ENCODE measurements around the gene BMP8B.

BMP8B gene

DNA sequence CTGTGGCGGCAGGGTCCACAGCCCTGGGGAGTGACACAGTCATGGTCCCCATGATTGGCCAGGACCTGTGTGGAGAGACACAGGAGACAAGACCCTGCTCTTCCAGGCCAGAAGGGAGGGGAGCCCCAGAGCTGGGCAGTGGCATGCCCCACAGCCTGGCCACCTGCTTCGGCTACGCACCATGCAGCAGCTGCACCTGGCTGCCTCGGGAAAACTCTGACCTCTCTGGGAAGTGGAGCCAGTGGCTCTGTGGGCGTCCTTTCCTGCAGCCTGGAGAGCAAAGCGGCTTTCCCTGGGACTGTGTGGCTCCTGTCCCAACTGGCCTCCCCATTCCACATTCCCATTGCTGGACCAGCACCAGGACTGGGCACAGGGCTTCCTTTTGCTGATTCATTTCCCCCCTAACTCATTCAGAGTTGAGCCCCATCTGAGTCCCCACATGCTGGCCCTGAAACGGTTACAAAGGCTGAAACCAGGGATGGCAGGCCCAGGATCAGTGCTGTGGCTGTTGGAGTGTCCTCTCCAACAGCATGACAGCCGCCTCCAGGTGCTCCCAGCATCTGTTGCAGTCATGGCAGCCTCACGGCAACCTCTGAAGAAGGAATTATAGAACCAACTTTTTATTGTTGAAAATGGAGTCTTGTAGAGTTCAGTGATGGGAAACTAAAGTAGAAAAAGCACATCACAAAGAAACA lies 32.6 kb downstream of the BMP8B start:
- no peak for DNase-seq

DNA sequence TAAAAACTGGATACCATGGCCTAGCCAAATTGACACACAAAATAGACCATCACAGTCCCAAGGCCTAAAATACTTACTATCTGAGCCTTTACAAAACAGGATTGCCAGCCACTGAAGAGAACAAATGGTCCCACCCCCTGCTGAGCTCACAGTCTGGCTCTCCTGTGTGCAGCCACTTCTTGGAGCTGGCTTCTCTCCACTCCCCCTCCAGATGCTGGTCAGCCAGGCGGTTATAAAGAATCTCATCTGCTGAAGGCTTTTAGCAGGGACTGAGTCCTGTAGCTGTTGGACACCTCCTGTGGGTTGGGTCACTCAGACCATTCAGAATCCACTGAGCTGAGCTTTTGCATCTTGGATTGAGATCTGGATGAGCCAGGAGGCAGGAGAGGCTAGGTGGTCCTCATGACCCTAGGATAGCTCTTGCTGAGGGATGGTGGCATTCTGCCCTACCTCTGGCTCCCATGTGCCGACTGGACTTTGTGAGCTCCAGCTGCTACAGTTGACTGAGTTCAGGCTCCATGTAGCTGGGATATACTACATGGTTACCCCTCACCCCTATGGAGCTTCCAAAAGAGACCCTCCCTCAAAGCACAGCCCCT lies 33.7 kb downstream of the BMP8B start:
- no peak for DNase-seq

DNA sequence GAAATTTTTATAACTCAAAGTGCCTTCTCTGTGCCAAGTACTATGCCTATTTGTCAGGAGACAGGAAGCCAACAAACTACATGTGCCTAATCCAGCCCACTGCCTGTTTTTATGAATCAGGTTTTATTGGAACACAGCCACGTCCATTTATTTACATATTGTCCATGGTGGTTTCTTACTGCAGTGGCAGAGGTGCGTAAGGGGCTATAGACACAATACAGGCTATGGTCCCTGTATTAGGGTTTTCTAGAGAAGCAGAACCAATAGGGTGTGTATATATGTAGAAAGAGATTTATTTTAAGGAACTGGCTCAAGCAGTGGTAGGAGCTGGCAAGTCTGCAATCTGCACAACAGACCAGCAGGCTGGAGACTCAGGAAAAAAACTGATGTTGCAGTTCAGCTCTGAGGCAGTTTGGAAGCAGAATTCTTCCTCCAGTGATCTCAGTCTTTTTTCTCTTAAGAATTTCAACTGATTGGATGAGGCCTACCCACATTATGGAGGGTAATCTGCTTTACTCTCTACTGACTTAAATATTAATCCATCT lies 34.6 kb downstream of the BMP8B start:
- no peak for DNase-seq

DNA sequence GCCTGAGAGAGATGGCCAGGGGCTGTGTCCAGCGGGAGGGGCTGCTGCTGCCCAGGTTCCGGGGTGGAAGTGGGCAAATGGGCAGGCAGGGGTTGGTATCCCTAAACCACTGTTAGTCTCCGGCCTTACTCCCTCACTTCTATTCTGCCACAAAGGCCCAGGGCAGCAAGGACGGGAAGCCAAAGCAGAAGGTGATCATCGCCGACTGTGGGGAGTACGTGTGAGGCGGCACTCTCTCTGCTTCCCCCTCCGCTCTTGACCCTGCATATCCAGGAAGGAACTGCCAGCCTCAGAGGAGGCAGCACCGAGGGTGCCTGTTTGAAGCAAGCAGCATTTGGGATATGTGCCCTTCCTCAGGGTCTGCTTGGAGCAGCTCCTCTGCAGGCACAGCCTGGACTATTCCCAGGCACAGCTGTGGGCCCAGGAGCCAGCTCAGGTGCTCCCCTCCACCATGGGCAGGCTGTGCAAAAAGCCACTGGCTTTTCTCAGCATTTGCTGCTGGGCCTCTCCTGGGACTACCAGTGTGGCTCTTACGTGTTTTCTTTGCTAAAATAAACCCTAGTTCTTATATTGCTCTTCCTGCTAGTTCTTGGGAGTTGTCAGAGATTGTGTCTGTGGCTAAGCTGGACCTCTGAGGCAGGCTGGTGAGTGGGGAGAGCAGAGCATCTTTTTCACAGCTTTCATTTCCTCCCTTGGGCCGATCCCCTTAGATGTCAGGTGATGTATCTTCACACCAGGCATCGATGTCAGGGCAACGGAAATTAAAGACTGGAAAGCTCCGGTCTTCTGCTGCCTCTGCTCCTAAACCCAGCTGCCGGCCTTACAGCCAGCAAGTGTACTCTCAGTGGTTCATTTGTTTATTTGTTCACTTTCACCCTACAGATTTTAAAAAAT lies 35.3 kb downstream of the BMP8B start:
- no peak for DNase-seq

DNA sequence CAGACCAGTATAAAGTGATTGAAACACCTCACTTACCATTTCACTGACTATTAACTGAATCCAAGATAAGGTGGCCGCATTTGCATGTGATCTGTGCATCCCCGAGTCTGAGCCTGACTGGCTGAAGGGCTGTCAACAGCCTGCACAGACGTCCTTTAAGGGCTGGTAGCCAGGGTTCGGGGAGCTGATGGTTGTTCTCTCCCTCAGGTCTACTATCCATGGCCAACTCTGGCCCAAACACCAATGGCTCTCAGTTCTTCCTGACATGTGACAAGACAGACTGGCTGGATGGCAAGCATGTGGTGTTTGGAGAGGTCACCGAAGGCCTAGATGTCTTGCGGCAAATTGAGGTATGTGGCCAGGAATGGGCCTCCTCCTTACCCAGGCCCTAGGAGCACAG lies 36.0 kb downstream of the BMP8B start:
- no peak for DNase-seq

DNA sequence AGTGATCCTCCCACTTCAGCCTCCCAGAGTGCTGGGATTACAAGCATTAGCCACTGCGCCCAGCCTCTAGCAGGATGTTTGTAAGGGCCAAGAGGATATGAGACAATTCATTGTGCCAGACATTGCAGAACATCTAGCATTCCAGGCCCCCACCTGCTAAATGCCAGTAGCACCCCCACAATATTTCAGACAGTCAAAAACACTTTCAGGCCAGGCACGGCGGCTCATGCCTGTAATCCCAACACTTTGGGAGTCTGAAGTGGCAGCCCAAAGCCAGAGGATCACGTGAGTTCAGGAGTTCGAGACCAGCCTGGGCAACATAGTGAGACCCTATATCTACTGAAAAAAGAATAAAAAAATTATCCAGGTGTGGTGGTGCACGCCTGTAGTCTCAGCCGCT lies 37.1 kb downstream of the BMP8B start:
- DNase-seq, result no peak

DNA sequence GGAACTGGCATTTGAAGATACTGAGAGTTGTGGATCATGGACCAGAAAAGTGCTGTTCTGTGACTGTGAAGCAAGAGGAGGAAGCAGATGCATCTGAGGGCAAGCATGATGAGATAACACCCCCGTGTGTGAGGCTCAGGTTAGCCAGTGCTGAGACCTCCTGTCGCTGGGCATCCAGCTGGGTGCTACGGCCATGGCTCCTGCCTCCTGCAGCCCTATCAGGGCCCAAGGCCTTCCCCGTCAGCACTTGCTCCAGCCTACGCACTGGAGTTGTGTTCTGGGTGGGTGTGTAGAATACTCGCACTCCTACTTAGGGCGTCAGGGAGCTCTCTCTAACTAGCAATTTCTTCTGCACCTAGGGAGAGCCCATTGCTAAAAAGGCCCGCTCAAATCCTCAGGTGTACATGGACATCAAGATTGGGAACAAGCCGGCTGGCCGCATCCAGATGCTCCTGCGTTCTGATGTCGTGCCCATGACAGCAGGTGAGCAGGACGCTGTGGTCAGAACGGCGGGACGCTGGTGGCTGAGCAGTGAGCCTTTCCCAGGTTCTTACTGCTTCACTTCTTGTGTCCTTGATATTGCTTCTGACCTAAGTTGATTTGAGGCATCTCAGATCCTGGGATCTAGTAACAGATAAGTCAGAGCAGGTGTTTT lies 43.5 kb downstream of the BMP8B start:
- DNase-seq, result no peak

DNA sequence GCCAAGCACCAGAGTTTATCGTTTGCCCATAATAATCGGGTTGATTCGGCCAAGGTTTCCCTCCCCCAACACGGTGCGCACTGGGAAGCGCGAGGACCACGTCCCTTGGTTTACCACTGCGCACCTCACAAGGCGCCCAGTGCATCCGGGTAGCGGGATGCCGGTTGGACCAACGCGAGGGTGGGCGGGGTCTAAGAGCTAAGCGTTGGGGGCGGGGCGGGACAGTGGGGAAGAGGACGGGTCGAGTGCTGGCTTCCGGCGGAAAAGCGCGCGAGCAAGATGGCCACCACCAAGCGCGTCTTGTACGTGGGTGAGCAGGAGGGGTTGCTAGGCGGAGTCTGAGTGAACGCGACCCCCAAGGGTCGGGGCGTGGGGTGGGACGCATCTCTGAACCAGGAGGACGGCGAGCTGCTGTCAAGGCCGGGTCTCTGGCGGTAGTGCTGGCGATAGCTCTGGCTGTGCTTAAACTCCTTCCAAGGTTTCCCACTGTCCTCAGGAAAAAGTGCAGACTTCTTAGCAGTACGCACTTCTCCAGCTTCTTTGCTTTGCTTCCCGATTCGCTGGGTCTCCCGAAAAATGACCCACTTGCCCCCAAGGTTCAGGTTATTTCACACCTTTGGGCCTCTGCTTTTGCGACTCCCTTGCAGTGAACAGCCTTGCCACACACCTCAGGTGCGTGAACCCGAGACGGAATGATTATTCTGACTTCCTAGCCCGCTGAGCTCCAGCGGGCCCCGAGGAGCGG lies 49.9 kb downstream of the BMP8B start, which contains the start of gene PPIE:
Gene PPIE, plus strand, starts transcription at position 261 of the 745 bp plus-strand sequence. Its CDS starts 19 bp downstream, at position 280.
- DNase-seq, result peak; percentile 81

DNA sequence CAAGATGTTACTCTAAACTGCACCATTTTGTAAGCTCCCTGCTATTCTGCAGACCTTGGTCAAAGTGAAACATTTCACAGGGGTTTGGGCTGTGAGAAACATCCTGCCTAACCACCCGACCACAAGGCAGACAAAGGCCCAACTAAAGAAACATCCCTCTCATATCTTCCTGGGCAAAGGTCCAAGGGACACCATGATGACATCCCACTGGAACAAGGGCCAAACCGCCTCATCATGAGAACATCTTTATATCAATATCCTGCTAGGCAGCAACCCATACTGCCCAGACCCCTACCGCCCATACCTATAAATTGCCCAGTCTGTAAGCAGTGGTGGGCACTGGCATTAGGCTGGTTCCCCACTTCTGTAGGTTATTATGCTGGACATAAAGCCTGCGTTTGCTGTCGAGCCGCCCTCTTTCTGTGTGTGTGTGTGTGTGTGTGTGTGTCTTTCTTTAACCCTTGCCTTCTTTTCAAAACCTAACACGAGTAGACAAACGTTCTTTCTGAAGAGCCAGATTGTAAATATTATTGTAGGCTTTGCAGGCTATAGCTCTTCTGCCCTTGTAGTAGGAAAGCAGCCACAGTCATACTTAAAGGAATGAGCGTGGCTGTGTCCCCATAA lies 51.0 kb downstream of the BMP8B start:
- DNase-seq, result no peak

DNA sequence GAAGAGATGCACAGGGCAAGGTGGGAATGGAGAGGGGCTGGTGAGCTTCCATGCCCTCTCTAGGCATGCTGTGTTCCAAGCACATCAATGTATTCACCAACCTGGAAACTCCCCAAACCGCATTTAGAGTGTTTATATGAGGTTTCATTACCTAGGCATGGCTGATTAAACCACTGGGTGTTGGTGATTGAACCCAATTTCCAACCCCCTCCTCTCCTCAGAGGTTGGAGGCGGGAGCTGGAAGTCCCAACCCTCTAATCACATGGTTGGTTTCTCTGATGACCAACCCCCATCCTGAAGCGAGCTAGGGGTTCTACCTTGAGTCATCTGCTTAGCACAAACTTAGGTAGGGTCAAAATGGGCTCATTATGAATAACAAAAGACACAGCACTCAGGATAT lies 52.9 kb downstream of the BMP8B start:
- no peak for DNase-seq

DNA sequence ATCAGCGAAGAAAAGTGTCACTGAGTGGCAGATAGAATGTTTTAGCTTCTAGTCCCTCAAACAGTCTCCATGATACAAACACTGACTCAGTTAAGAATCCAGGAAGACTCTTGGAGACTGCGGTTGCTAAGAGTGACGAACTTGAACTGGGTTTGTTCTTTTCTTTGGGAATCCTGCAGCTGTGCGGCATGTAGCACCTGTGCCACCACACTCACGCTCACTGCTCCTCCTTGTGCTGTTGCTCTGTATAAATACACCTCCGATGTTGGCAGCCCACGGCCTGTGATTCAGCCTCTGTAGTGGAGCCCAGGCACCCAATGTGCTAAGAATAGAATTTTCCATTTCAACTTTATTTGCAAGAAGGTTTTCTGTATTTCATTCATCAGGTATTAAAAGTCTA lies 55.5 kb downstream of the BMP8B start:
- DNase-seq, result peak; percentile 50

DNA sequence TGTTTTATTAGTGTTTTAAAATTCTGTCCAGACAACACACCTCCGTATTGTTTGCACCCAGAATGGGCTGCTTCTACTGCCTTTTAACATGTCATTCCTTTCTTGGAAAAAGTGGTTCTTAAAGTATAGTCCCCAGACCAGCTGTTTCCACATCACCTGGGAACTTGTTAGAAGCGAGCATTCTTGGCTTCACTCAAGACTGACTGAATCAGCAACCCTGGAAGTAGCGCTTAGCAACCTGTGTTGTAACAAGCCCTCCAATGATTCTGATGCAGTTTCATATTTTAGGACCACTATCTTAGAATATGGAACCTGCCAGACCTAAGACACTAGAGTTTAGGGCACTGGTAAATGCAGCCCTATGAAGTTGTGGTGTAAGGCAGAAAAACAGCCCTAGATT lies 55.9 kb downstream of the BMP8B start:
- peak; percentile 37 for DNase-seq

DNA sequence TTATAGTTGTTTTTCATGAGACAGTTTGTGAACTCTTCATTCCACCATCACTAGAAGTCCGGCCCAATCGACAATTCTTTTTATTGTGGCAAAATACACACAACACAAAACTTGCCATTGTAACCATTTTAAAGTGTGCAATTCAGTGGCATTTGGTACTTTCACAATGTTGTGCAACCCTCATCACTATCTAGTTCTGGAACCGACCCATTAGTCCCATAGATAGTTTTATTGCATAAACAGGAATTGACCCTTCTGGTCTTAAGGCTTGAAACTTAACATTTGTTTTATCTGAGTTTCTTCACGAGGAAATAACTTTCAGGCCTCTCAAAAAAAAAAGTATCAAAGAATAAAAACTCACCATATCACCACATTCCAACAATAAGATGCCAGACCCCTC lies 58.8 kb downstream of the BMP8B start:
- no peak for DNase-seq

DNA sequence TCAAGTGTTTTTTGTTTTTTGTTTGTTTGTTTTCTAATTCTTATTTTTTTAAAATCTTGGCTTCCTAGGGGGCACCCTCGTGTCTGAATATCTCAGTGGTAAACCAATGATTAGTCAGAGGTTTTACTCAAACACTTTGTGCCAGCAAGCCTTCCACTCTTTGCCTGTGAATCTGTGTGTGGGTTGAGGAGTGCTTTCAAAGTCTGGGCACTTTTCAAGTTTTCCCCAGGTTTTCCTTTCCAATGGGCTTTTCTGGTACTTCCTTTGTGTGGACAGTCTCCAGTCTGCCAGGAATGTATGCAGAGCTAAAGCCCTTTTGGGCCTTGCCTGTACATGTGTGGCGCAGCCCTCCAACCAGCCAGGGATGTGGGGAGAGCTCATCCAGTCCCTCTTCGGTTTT lies 59.6 kb downstream of the BMP8B start:
- DNase-seq, result no peak

DNA sequence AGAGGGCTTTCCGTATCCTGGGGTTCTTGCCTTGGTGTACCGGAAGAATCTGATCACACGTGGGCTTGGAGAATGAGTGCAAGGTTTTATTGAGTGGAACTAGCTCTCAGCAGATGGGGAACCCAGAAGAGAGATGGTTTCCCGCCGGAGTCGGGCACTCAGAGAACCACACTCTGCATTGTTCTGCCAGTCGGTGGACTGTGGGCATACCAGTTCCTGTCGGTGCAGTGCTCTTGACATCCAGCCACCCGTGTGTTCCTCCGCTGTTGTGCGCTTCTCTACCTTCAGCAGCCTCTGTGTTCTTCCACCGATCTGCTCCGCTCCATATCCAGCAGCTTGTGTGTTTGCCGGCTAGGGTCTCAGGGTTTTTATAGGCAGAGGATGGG lies 60.7 kb downstream of the BMP8B start:
- peak; percentile 70 for DNase-seq

DNA sequence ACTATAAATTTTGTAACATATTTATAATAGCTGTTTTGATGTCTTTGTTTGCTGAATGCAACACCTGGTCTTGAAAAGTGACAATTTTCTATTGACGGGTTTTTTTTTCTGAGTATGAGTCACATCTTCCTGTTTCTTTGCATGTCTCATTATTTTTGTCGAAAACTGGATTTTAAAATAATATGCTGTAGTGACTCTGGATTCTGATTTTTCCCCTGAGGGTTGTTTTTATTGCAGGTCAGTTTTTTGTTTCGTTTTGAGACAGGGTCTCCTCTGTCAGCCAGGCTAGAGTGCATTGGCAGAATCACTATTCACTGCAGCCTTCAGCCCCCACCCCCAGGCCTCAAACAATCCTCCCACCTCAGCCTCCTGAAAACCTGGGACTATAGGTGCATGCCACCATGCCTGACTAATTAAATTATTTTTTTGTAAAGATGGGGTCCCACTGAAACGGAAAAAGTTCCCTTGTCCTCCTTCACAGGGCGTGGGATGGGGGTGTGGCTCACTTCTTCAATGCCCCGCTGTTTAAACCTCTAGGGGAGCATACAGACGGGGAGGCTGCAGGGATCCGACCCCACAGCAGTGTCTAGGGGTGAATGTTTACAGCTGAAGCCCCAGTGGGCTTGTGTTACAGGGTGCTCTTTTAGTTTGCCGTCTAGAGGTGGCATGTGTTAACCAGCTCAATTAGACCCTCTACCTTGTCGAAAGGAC lies 61.3 kb downstream of the BMP8B start:
- no peak for DNase-seq

DNA sequence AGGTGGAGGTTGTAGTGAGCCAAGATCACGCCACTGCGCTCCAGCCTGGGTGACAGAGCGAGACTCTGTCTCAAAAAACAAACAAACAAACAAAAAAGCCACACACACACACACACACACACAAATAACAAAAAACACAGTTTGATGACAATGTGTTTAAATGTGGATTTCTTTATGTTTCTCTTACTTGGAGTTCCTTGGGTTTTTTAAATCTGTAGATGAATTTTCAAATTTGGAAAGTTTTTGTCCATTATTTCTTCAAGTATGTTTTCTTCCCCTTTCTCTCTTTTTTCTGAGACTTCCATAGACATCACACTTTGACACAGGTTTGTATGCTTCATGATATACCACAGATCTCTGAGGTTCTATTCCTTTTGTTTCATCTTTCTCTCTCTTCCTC lies 62.1 kb downstream of the BMP8B start:
- DNase-seq, result no peak

DNA sequence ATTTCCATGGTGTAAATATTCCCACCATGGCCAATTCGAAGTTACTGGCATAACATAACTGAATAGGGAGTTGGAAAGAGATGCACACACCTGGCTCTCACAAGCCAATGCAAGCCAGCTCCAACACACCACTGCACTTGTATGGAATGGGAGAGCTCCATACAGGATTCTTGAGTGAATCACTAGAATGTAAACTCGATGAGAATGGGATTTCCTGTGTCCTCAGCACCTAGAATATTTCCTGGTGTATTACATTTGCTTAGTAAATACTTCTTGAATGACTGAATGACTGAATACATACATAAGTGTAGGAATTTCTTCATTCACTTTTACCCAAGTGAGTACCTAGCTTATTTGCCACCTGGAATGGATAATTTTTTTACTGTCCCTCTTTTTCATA lies 66.2 kb downstream of the BMP8B start:
- DNase-seq, result no peak

DNA sequence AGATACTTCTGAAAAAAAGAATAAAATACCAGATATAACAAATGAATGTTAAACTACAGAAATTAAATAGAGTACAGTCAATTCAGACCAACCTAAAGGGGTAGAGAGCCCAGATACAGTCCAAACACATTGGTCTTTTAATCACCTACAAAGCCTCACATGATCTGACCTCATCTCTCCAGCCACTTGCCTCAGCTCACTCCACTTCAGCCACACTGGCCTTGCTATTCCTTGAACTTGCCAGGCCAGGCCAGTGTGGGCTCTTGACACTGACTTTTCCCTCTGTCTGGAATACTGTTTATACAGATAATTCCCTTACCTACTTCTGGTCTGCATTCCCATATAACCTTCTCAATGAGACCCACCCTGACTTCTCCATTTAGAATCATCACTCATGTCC lies 67.0 kb downstream of the BMP8B start:
- no peak for DNase-seq

DNA sequence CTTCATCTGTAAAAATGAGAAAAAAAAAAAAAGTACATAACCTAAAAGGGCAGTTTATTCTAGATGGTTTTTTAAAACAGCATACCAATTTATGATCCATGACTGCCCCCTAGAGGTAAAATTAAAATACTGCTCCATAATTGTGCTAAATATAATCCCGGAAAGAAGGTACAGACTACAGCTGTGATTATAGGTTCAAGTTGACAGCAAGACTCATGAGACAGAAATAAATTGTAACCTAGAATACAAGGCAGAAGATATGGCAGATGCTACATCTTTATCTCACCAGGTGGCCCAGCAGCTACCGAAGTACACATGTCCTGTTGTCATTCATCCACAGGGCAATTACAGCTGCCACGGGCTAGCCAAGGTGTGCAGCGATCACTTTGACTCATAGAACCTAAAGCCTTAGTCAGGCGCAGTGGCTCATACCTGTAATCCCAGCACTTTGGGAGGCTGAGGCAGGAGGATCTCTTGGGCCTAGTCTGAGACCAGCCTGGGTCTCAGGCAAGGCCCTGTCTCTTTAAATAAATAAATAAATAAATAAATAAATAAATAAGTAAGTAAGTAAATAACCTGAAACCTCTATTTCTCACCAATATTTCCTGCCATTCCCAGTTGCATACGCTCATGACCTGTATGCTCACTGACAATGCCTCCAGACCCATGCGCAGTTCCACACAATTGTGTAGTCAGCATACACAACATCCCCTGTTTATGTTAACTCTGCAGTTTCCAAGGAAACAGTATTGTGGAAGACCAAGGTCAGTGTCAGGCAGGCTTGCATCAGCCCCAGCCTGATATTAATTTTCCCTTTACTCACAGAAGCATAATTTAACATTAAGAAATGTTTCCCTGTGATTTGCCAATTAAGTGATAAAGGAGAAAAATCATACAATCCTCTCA lies 68.3 kb downstream of the BMP8B start:
- peak; percentile 84 for DNase-seq

All from DMS79 treated with DMSO at 0.1 percent for 48 hours (cell line).